H1 (cell line): ENCODE results near the gene SERPINE3. TPM values are rescaled to one million over a fixed set of nuclear protein-coding genes. Genes with fewer than 3 reads are reported as not detected.

Experiments used
- GABPA ChIP-seq: IDR thresholded peaks from 2 replicates; pipeline ENCODE4 v1.6.1; 2011; ENCODE audit warnings: mild to moderate bottlenecking, low read length, moderate library complexity, borderline replicate concordance; ENCODE audit not compliant: insufficient read depth
- HDAC6 ChIP-seq: IDR thresholded peaks from one replicate; pipeline ENCODE4 v1.7.1; 2012; ENCODE audit warnings: low read depth, mild to moderate bottlenecking, inconsistent platforms, low read length, moderate library complexity
- KDM5A ChIP-seq: fragments of 200-600 bp; IDR thresholded peaks from 2 replicates; pipeline ENCODE4 v1.7.1; 2012; ENCODE audit warnings: mild to moderate bottlenecking, low read length, inconsistent platforms, mixed read lengths
- SP1 ChIP-seq: IDR thresholded peaks from 2 replicates; pipeline ENCODE4 v1.6.1; 2011; ENCODE audit warnings: low read depth, low read length
- polyA plus RNA-seq, 7 experiments: library from polyadenylated mRNA; depleted of rRNA in 3 of 7; stranded (reverse) in 5 of 7; unstranded in 2 of 7; fragments of >200 nt in 5 of 7; fragments of 200-250 nt in 2 of 7; gene quantifications; 1 replicate in 5 of 7; 2 replicates in 1 of 7; 4 replicates in 1 of 7; pipeline versions ENCODE4 v1.2.1 to v1.2.3, GENCODE V29; 2011 to 2013; ENCODE audit warnings: missing spikeins in 2 of 7, mixed read lengths in 2 of 7
- total RNA-seq: library from RNA; stranded (reverse); fragmentation: NEBNext Ultra II Directional; extraction: Animal tissue kit (Norgen Biotek cat#: 25700); gene quantifications from 2 replicates; pipeline ENCODE4 v1.2.1, GENCODE V29; 2021
- TF ChIP-seq, protein P1 (sequence below), 3 experiments: IDR thresholded peaks; 1 replicate in 2 of 3; 2 replicates in 1 of 3; pipeline versions ENCODE4 v1.5.1 to v1.6.1; 2011; ENCODE audit warnings: low read length in 3 of 3, mild to moderate bottlenecking in 3 of 3, inconsistent platforms in 2 of 3, low read depth in 1 of 3, moderate library complexity in 1 of 3; ENCODE audit not compliant: insufficient read depth in 1 of 3; ENCODE audit errors: control extremely low read depth in 1 of 3
- TF ChIP-seq, protein P2 (sequence below): IDR thresholded peaks from 2 replicates; pipeline ENCODE4 v1.6.1; 2011; ENCODE audit warnings: low read depth, mild to moderate bottlenecking, low read length; ENCODE audit not compliant: insufficient read depth

Gene SERPINE3
- total and polyA plus RNA-seq, 2 of the 8 experiments (the other 6 are each of a cell fraction or from before 2014, with no cell fraction given) = 0.34 to 1.0 TPM

DNA sequence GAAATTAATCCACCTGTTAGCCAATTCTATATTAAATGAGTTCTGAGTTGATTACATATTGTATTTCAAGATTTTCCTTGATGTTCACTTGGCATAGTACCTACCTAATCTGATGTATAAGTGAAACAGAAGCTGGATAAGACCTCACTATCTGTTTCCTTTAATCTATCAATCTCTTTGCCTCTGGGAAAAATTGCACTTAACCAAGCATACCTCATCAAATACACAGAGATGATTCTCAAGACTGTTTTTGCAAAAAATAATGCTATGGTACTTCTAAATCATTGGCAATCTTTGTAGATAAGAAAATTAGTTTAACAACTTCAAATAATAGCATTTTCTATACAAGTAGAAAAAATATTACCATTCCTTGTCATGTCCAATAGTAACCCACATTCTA lies 55.2 kb downstream of the SERPINE3 start (continued):
- TF ChIP-seq, protein P1, sequence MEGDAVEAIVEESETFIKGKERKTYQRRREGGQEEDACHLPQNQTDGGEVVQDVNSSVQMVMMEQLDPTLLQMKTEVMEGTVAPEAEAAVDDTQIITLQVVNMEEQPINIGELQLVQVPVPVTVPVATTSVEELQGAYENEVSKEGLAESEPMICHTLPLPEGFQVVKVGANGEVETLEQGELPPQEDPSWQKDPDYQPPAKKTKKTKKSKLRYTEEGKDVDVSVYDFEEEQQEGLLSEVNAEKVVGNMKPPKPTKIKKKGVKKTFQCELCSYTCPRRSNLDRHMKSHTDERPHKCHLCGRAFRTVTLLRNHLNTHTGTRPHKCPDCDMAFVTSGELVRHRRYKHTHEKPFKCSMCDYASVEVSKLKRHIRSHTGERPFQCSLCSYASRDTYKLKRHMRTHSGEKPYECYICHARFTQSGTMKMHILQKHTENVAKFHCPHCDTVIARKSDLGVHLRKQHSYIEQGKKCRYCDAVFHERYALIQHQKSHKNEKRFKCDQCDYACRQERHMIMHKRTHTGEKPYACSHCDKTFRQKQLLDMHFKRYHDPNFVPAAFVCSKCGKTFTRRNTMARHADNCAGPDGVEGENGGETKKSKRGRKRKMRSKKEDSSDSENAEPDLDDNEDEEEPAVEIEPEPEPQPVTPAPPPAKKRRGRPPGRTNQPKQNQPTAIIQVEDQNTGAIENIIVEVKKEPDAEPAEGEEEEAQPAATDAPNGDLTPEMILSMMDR (IDR thresholded peaks at IDR 0.05; ENCODE audit: control extremely low read depth in 1 of 3, insufficient read depth in 1 of 3, low read depth in 1 of 3, low read length in 3 of 3) = no peak
- TF ChIP-seq SP1 (no peak), KDM5A (no peak), GABPA (no peak), HDAC6 (no peak)
- TF ChIP-seq, protein P2, sequence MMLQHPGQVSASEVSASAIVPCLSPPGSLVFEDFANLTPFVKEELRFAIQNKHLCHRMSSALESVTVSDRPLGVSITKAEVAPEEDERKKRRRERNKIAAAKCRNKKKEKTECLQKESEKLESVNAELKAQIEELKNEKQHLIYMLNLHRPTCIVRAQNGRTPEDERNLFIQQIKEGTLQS = no peak
